GM12891 (cell line): ENCODE data around the gene USP17L15.
"Not testable (repeated sequence)": the region's sequence is repeated elsewhere in the genome, so short reads cannot be mapped to it uniquely, and the experiment has no call there.

Source experiments
- POLR2A ChIP-seq: IDR thresholded peaks from 2 replicates; pipeline ENCODE4 v1.6.1; 2011; ENCODE audit warnings: low read depth, low read length, control low read depth
- POLR2AphosphoS5 ChIP-seq: IDR thresholded peaks from 2 replicates; pipeline ENCODE4 v1.6.1; 2011; ENCODE audit warnings: low read depth, low read length, control low read depth
- SPI1 ChIP-seq: IDR thresholded peaks from 2 replicates; pipeline ENCODE4 v1.6.1; 2011; ENCODE audit warnings: low read depth, low read length, control low read depth
- TAF1 ChIP-seq: IDR thresholded peaks from 2 replicates; pipeline ENCODE4 v1.6.1; 2011; ENCODE audit warnings: low read depth, low read length, control low read depth

- TF ChIP-seq TAF1, POLR2A, POLR2AphosphoS5, SPI1: not testable (repeated sequence)
Observed at GRCh38 chr4:9267319-9267718, 33.1 kb downstream of the USP17L15 start, which contains the start of gene USP17L22.
